NOMO-1 (cell line): Measurements from ENCODE around the gene PMPCB.

Source experiments
- DNase-seq, 2 experiments: peaks; one replicate each; lab custom pipeline; 2025; ENCODE audit not compliant: unreplicated experiment in 2 of 2; lab: John Stamatoyannopoulos, UW

The PMPCB gene

GRCh38 chr7:103317009-103317408 is 19.8 kb downstream of the PMPCB start:
- no peak for DNase-seq

DNA sequence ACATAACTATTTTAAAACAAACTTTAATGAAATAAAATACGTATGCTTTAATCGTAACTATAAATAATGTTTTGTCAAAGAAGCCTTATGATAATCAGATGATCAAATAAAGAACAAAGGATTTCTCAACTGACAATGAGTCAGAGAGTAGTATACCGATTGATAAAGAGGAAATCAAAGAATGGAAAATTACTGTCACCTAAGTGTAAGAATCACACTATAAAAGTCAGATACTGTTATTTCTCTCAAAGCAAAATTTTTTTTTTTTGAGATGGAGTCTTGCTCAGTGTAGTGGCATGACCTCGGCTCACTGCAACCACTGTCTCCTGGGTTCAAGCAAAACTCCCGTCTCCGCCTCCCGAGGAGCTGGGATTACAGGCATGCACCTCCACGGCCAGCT is 28.5 kb downstream of the PMPCB start:
- no peak for DNase-seq

DNA sequence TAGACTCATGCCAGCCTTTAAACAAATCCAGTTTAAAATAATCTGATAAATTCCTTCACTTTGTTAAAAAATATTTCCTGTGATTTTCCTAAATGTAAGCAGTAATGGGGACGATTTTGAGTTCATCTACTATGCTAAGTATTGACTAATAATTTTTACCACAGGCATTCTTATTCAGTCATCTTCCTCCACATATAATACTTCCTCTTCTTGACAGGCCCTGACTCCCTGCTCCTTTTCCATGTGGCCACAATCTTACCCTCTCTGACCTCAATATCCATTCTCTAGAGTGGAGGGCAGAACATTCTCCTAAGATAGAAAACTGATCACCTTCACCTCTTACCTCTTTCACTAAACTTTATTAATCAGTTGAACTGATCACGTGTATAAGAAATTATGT is 39.5 kb downstream of the PMPCB start:
- DNase-seq: peak in 1 of 2 experiments; percentile 1

DNA sequence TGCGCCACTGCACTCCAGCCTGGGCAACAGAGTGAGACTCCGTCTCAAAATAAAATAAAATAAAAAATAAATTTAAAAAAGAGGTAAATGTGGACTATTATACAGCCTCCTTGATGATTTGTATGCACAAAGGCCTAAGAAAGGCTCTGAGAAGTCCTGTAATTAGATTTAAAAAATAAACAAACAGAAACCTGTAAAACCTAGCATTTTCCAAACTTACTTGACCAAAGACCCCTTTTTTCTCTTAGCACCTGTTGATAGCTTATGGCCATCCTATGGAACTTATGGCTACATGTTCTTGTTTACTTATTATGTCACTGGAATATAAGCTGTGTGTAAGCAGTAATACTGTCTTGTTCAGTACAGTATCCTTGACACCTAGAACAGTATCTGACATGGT is 41.6 kb downstream of the PMPCB start:
- no peak for DNase-seq

DNA sequence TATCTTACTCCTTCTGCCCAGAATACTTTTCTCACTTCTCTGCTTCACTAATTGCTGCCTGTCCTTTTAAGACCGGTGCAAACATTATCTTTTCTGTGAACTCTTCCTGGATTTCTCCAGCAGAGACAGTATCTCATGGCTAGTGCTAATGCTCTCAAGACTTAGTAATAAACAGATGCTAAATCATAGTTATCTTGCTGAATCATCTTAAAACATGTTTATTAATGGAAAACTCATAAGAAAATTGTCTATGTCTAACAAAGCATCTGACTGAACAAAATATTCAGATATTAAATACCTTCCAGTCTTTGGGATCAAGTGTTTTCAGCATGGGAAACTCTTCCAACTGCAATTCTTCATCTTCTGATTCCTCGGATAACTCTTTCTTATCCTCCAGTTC is 44.2 kb downstream of the PMPCB start:
- no peak for DNase-seq

- no peak for DNase-seq
Observed at GRCh38 chr7:103343332-103343731, 46.1 kb downstream of the PMPCB start.

DNA sequence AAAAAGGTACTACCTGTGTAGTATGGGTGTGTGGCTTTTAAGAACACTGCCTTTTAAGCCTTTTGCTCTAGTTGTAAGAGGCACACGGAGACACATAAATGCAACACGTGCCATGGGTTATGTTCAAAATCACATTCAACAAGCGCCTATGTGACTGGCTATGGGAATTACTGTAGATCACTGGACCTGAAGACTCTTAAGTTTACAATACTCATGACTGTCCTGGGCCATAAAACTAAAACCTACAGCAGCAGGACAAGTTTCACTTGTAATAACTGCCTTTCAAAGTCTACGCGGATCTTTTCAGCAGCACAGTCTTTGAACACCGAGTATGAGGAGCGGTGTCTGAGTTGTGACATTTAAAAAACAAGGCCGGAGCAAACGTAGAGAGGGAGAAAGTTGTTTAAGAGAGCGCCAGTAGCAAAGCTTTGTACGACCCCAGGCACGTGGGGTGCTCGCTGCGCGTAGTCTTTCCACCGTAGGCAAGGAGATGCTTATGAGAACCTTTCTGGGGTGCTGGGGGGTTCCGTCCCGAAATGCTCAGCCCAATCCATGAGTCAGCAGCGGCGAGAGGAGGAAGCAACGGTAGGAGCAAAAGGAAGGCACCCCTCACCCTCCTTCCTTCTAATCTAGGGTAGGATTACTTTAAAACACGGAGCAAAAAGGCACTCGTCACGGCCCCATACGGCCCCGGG is 46.7 kb downstream of the PMPCB start:
- peak in 1 of 2 experiments; percentile 6 for DNase-seq

GRCh38 chr7:103344453-103345149 is 47.4 kb downstream of the PMPCB start, which contains the start of gene DNAJC2:
Gene DNAJC2, minus strand, starts transcription at chr7:103344767. Its CDS starts 145 bp downstream, at chr7:103344622.
- peak; percentile 54 to 69 for DNase-seq

GRCh38 chr7:103346396-103346795 is 49.2 kb downstream of the PMPCB start:
- no peak for DNase-seq

- DNase-seq: peak; percentile 49 to 56
Observed at GRCh38 chr7:103347507-103348267, 50.5 kb downstream of the PMPCB start, which contains the start of gene PSMC2. Gene PSMC2, plus strand, starts transcription at chr7:103347643. Its CDS starts 69 bp downstream, at chr7:103347712.

DNA sequence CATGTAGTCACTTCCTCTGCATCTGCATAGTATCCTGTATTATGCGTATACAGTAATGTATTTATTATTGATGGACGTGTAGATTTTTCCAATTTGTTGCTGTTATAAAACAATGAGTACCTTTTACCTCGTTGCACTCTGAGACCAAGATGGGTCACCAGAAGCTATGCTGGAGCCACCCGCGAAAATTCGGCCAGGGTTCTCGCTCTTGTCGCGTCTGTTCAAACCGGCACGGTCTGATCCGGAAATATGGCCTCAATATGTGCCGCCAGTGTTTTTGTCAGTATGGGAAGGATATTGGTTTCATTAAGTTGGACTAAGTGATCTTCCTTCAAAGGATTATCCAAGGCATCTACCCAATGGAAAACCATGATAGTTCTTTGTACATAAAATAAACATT is 51.2 kb downstream of the PMPCB start:
- DNase-seq: no peak

- no peak for DNase-seq
Observed at GRCh38 chr7:103348959-103349358, 51.7 kb downstream of the PMPCB start.

DNA sequence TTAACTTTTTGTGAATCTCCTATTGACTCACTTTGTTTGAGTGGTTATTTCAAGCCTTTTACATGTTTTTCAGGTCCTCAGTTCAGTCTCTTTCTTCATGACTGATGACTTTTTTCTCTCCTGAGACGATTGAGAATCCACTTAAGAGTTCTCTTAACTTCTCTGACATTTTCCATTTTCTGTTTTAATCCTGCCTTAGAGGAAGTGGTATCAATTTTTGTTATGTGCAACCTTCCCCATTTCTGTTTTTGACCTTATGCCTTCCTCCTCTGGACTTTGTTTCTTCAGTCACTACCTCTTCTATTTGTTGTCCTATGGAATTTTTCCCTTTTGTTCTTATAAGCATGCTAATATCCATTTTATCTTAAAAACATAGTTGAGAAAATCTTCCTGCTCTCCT is 52.6 kb downstream of the PMPCB start:
- DNase-seq: peak in 1 of 2 experiments; percentile 5
